ENCODE results near the gene GLCCI1. TPM values are rescaled to one million over a fixed set of nuclear protein-coding genes. Genes with fewer than 3 reads are reported as not detected.
"Not testable (repeated sequence)": the region's sequence is repeated elsewhere in the genome, so short reads cannot be mapped to it uniquely, and the experiment has no call there.

The GLCCI1 gene
- total RNA-seq, 1 donor from 2014 or later, result 4.0 TPM

DNA sequence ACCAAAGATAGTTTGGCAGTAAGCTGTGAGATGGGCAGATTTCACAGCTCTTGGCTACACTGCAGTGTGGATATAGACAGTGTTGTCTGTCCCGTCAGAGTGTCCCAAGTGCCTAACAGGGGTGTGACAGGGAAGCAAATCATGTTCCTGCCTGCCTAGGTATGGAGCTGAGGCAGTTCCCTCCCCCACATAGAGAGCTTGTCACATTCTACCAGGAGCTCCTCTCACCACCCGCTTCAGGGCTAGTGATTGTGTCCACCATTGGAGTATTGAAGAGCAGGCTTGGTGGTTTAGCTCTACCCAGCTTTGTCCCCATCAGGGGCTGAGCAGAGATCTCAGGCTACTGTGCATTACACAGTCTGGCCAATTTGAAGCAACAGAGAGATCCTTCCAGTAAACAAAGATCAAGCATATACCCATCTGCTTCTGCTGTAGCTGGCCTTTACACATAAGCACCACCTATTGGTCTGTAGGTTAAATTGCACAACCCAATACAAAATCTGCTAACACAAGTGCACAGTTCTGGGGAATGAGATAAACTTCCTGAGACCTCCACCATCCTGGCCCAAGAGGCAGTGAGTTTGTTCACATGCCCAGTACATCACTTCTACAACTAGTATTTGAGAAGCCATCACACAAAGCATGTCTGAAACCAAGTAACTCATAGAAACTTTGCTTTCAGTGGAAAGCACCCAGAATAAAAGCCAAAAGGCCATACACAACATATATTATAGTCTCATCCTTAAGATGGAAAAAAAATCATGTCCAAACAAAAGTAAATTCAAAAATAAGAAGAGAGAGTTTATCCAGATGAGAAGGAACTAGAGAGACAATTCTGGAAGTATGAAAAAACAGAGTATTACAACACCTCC is 67.3 kb downstream of the GLCCI1 start:
- peak; percentile 39 for ATAC-seq (ENCODE audit: poor library complexity)
- DNase-seq, result no peak
- intact Hi-C loops (cut with DNase I), result no loop called here

DNA sequence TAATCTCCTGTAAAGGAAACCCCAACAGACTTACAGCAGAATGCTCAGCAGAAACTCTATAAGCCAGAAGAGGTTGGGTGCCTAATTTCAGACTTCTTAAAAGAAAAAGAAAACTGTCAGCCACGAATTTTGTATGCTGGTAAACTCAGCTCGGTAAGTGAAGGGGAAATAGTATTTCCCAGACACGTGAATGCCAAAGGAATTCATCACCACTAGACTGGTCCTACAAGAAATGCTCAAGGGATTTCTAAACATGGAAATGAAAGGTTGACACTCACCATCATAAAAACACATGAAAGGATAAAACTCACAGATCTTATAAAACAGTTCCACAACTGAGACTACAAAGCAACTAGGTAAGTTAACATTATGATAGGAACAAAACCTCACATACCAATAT is 68.6 kb downstream of the GLCCI1 start:
- ATAC-seq (ENCODE audit: poor library complexity) (no peak), DNase-seq (no peak)
- intact Hi-C loops (cut with DNase I), result no loop called here

DNA sequence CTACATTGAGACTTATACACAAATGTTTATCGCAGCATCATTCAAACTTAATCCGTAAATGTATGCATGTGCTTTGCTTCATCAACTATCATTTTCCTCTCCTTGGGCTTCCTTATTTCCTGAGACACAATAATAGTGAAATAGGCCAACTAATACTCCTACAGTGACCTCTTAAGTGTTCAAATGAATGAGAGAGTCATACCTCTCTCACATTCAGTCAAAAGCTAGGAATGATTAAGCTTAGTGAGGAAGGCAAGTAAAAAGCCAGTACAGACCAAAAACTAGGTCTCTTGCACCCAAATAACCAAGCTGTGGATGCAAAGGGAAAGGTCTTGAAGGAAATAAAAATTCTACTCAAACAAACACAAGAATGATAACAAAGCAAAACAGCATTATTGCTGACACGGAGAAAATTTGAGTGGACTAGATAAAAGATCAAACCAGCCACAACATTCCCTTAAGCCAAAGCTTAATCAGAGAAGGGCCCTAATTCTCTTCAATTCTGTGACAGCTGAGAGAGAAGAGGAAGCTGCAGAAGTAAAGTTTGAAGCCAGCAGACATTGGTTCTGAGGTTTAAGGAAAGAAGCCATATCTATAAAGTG is 72.3 kb downstream of the GLCCI1 start:
- intact Hi-C loops (cut with DNase I), result no loop called here
- ATAC-seq (ENCODE audit: poor library complexity) (no peak), DNase-seq (no peak)

DNA sequence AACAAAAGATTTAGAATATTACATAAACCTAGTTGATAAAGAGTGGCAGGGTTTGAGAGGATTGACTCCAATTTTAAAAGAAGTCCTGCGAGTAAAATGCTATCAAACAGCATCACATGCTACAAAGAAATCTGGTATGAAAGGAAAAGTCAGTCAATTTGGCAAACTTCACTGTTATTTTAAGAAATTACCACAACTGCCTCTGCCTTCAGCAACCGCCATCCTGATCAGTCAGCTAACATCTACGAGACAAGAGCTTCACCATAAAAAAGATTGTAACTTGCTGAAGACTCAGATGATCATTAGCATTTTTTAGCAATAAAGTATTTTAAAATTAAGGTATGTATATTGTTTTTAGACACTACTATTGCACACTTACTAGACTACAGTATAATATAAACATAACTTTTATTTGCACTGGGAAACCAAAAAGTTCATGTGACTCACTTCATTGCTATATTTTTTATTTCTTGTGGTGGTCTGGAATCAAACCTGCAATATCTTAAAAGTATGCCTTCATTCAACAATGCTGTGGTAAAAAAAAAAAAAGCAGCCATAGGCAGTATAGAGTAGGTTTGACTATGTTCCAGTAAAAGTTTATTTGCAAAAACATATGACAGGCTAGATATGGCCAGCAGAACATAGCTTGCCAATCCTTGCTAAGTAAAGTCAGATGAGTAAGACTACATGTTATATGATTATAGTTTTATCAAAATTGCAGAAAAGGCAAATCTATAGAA is 74.4 kb downstream of the GLCCI1 start:
- DNase-seq (no peak), ATAC-seq (ENCODE audit: poor library complexity) (no peak)
- intact Hi-C loops (cut with DNase I), result no loop called here

DNA sequence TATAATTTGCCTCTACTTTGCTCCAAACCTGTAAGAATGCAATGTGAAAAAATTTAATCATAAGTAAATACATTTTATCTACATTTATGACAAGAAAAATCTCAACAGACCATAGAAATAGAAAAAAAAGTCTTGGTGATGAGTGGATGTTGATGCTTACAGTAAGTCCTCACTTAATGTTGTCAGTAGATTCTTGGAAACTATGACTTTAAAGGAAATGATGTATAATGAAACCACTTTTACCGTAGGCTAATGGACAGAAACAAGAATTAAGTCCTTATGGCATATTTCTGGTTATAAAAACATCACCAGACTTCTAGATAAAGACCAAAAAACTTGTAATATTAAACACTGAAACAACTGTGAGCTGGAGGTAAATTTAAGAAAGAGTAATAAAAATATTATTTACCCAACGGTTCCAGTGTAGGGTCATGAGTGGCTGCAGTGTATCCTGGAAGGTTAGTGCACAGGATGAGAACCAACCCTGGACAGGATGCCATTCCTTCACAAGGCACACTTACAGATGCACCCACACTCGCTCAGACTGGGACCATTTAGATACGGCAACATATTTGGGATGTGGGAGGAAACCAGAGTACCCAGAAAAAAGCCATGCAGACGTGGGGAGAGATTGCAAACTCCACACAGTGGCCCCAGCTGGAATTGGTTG is 76.3 kb downstream of the GLCCI1 start:
- intact Hi-C loops (cut with DNase I), result no loop called here
- ATAC-seq (ENCODE audit: poor library complexity) (no peak), DNase-seq (no peak)

DNA sequence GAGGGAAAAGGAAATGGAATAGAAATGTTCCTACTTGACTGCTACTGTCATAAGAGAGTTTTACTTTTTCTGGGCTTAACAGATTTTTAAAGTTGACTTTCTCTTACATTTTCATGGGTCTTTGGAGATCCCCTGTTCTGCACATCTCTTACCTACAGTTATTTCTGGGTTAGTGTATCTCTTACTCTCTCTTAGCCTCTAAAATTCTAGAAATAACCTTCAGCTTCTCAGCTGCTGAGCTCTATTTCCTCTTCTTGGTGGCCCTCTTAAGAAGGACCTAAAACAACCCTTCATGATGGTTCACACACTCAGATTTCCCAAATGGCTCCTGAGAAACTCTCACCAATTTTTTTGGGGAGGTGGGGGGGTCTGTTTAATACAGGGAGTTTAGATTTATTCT is 79.5 kb downstream of the GLCCI1 start:
- DNase-seq; intact Hi-C loops (cut with DNase I); ATAC-seq (ENCODE audit: poor library complexity): not testable (repeated sequence)

DNA sequence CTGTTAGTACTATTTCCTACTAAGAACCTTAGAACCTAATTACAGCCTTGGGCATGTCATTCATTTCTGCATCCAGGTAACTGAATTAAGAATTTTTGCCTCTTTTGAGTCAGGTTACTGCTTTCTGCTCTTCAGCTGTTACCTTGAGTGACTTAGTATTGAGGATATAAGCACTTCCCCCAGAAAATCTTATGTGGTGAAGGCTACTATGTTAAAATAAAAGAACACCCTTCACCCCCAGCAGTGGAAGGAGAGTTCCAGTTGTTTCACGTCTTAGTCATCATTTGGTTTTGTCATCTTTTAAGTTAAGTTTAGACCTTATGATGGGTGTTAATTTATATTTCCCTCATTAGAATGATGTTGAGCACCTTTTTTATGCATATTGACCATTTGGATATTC is 82.8 kb downstream of the GLCCI1 start:
- intact Hi-C loops (cut with DNase I), result no loop called here
- no peak for ATAC-seq (ENCODE audit: poor library complexity)
- DNase-seq, result no peak

DNA sequence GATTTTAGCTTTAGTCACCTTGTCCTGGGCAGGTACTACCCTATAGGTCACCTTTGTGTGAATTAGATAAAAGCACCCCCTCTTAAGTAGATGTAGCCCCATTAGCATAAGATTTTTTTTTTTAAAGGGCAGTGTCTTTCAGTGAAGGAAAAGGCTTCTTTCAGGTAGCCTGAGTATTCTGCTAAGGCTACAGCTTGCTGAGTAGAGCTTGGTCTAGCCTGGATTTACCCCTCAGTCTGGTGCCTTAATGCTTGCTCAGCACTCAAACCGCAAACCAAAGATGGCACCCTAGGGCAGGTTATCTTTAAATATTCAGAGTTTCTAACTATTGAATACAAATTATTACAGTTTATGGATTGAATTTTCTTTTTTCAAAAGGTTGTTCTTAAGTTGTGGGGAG is 83.4 kb downstream of the GLCCI1 start:
- DNase-seq (no peak), ATAC-seq (ENCODE audit: poor library complexity) (no peak)
- intact Hi-C loops (cut with DNase I), result no loop called here

DNA sequence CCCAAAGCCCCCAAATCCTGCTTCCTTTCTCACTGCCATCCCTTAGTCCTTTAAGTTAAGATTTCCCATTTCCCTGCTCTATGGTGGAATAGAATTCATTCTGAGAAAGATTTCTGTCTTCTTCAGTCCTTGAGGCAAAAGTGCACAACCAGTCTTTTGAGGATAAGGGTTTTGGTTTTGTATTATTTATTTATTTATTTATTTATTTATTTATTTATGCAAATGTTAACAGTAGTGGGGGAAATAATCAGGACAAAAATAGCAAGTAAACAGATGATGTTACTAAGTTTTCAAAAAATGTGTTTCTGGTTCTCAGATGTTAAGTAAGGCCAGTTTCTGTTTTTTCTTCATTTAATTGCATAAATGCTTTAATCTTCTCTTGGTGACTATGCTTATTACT is 84.2 kb downstream of the GLCCI1 start:
- intact Hi-C loops (cut with DNase I), result no loop called here
- DNase-seq (no peak), ATAC-seq (ENCODE audit: poor library complexity) (no peak)

DNA sequence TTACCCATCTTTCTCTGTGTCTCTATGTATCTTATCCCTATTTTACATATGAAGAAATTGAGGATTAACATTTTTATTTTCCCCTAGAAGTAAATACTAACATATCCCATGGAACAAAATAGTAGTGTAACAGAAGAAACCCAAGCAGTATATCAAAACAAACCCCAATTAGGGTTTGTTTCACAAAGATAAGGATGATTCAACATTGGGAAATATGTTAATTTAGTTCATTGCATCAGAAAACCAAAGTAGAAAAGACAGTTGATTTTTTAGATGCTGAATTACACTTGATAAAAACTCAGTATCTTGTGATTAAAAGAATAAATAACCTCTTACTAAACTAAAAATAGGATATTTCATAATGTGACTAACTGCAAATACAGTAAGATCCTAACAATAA is 87.8 kb downstream of the GLCCI1 start:
- intact Hi-C loops (cut with DNase I), result no loop called here
- ATAC-seq (ENCODE audit: poor library complexity), result no peak
- DNase-seq, result no peak

DNA sequence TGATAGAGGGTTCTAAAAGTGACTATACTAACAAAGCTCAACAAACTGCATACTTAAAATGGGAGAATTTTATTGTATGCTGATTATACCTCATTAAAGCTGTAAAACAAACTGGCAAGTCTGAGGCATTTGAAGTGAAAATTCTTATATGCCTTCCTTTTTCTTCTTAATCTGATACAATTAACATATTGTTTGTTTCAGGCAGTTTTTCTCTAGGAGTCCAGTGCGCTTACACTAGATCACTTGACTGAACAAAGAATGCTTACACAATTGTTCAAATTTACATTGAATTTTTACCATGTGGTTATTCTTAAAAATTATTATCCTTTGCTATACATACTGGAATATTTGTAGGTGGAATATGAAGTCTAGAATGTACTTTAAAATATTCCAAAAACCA is 89.0 kb downstream of the GLCCI1 start:
- no peak for ATAC-seq (ENCODE audit: poor library complexity)
- DNase-seq, result no peak
- intact Hi-C loops (cut with DNase I), result no loop called here

DNA sequence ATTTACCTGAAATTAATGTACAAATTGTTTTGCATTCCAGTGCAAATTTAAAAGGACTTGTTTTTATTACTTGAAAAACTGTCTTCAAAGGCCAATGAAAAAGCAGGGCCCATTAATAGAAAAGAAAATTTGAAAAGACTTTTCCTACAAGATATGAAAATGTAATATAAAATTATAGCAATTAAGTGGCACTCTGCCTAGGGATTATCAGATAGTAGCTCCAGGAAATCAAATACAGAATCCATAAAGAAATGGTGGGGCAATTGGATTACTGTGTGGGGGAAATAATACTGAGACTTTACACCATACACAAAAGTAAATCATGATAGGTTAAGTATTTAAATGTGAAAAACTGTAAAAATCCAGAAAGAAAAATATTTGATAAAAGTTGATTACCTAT is 89.7 kb downstream of the GLCCI1 start:
- DNase-seq (no peak), ATAC-seq (ENCODE audit: poor library complexity) (no peak)
- intact Hi-C loops (cut with DNase I), result no loop called here

DNA sequence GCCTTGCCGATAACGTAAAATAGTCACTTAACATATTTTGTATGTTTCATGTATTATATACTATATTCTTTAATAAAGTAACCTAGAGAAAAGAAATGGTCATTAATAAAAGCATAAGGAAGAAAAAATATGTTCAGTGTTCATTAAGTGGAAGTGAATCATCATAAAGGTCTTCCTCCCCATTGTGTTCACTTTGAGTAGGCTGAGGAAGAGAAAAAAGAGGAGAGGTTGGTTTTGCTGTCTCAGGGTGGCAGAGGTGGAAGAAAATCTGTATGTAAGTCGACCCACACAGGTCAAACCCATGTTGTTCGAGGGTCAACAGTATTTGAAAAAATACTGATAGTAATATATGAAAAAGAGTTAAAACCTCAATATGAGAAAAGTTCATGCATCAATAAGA is 90.3 kb downstream of the GLCCI1 start:
- ATAC-seq (ENCODE audit: poor library complexity) (no peak), DNase-seq (no peak)
- intact Hi-C loops (cut with DNase I), result no loop called here

DNA sequence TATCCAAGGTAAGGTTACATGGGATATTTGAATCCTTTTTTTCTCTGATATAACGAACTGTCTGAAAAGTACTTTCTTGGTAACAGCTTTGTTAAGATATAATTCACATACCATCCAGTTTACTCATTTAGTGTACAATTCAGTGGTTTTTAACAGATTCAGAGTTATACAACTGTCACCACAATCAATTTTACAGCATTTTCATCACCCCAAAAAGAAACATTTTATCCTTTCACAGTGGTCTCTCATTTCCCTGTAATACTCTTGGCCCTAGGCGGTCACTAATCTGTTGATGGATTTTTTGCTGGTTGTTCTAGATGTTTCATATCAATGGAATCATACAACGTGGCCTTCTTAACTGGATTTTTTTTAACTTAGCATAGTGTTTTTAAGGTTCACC is 91.6 kb downstream of the GLCCI1 start:
- intact Hi-C loops (cut with DNase I), result no loop called here
- no peak for ATAC-seq (ENCODE audit: poor library complexity)
- no peak for DNase-seq

DNA sequence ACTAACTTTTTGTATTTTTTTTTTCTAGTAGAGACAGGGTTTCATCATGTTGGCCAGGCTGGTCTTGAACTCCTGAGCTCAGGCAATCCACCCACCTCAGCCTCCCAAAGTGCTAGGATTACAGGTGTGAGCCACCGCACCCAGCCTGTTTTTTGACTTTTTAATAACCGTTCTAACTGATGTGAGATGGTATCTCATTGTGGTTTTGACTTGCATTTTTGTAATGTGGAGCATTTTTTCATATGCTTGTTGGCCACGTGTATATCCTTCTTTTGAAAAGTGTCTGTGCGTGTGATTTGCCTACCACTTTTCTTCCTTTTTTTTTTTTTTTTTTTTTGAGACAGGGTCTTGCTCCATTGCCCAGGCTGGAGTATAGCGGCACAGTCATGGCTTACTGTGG is 94.7 kb downstream of the GLCCI1 start:
- ATAC-seq (ENCODE audit: poor library complexity); DNase-seq; intact Hi-C loops (cut with DNase I): not testable (repeated sequence)

DNA sequence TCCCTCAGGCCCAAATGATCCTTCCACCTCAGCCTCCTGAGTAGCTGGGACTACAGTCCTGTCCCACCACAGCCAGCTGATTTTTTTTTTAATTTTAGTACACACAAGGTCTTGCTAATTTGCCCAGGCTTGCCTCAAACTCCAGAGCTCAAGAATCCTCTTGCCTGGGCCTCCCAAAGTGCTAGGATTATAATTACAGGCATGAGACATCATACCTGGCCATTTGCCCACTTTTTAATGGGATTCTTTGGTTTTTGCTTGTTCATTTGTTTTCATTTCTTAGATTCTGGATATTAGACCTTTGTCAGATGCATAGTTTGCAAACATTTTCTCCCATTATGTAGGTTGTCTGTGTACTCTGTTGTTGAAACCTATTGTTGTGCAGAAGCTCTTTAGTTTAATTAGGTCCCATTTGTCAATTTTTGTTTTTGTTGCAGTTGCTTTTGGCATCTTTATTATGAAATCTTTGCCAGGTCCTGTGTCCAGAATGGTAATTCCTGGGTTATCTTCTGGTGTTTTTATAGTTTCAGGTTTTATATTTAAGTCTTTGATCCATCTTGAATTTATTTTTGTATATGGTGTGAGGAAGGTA is 95.2 kb downstream of the GLCCI1 start:
- no peak for ATAC-seq (ENCODE audit: poor library complexity)
- intact Hi-C loops (cut with DNase I), result no loop called here

DNA sequence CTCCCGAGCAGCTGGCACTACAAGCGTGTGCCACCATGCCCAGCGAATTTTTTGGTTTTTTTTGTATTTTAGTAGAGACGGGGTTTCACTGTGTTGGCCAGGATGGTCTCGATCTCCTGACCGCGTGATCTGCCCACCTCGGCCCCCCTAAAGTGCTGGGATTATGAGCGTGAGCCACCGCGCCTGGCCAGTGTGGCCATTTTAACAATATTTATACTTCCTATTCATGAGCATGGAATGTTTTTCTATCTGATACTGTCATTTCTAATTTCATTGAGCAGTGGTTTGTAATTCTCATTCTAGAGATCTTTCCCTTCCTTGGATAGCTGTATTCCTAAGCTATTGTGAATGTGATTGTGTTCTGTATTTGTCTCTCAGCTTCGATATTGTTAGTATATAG is 96.2 kb downstream of the GLCCI1 start:
- DNase-seq, result no peak
- intact Hi-C loops (cut with DNase I), result no loop called here
- no peak for ATAC-seq (ENCODE audit: poor library complexity)

More for the DNA sequence above, 95.2 kb downstream of the GLCCI1 start:
- no peak for DNase-seq

DNA sequence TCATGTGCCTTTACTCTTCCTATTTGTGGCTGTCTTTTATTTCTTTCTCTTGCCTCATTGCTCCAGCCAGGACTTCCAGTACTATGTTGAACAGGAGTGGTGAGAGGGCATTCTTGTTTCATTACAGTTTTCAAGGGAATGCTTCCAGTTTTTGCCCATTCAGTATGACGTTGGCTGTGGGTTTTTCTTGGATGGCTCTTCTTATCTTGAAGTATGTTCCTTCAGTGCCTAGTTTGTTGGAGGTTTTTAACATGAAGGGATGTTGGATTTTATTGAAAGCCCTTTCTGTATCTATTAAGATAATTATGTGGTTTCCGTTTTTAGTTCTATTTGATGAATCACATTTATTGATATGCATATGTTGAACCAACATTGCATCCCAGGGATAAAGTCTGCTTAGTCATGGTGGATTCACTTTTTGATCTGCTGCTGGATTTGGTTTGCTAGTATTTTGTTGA is 96.8 kb downstream of the GLCCI1 start:
- intact Hi-C loops (cut with DNase I), result no loop called here
- DNase-seq (no peak), ATAC-seq (ENCODE audit: poor library complexity) (no peak)
